Activated naive CD8-positive, alpha-beta T cell (primary cell): ENCODE results near the gene BIRC3.

ENCODE experiments used
- H3K27ac Mint-ChIP-seq: one replicate; pipeline ENCODE4 v1.8.0; 2021; ENCODE audit warnings: mixed read lengths
- H3K27me3 Mint-ChIP-seq: one replicate; pipeline ENCODE4 v1.8.0; 2021; ENCODE audit warnings: mixed read lengths
- H3K36me3 Mint-ChIP-seq: one replicate; pipeline ENCODE4 v1.8.0; 2021; ENCODE audit warnings: mixed read lengths
- H3K4me1 Mint-ChIP-seq: one replicate; pipeline ENCODE4 v1.8.0; 2021; ENCODE audit warnings: low read depth, mixed read lengths
- H3K4me3 Mint-ChIP-seq: one replicate; pipeline ENCODE4 v1.8.0; 2021; ENCODE audit warnings: mild to moderate bottlenecking, mixed read lengths
- H3K9me3 Mint-ChIP-seq: one replicate; pipeline ENCODE4 v1.8.0; 2021; ENCODE audit warnings: low read depth, mixed read lengths

Gene BIRC3

DNA sequence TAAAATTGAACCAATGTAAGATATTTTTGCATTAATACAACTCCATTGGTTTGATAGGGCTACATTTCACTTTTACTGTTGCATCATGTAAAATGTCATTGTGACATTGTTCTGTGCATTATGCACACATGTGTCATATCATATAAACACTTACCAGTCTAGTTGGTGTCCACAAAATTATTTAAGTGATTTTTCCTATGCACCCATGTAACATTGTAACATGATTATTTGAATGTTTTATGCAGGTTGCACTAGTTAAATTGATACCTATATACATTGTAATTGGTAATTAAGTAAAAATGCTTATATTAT is 9.6 kb upstream of the BIRC3 start:
- Mint-ChIP-seq H3K4me3 (no peak overlapping the region), H3K9me3 (peaks cover 17% of the 10 kb centered on the region), H3K4me1 (peaks cover 61% of the 10 kb centered on the region), H3K27me3 (no peaks in the 10 kb centered on the region), H3K27ac (no peak overlapping the region), H3K36me3 (peaks cover 15% of the 10 kb centered on the region)

DNA sequence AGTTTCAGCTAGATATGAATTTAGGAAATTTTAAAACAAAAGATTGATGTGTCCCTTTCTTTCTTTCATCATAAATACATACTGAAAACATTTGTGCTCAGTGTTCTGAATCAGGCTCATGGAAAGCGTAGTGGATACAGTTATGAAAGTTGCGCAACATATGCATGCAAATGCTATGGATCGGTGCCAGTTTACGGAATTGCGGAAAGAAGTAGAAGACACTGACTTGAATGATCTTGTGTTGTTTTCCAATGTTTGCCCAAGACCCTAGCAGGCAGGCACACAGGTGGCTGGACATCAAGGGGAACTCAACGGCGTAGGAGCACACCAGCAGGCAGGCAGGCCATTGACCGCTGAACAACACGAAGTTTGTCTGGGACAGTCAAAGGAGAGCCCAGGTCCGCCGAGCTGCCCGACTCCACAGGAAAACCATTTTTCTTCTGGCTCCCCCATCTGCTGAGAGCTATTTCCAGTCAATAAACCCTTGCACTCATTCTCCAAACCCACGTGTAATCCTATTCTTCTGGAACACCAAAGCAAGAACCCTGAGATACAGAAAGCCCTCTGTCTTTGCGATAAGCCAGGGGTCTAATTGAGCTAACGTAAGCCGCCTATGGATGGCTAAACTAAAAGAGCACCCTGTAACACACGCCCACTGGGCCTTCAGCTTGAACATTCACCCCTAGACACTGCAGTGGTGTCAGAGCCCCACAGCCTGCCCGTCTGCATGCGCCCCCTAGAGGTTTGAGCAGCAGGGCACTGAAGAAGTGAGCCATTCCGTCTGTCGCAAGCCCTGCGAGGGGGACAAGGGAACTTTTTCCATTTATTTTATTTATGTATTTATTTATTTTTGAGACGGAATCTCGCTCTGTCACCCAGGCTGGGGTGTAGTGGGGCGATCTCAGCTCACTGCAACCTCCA is 7.4 kb upstream of the BIRC3 start:
- H3K9me3 Mint-ChIP-seq = peaks cover under 1% of the 10 kb centered on the region
- no peak overlapping the region for H3K27ac Mint-ChIP-seq
- H3K36me3 Mint-ChIP-seq = peaks cover 2% of the 10 kb centered on the region
- peaks cover 63% of the 10 kb centered on the region for H3K4me1 Mint-ChIP-seq
- H3K27me3 Mint-ChIP-seq = no peaks in the 10 kb centered on the region
- H3K4me3 Mint-ChIP-seq = no peak overlapping the region

DNA sequence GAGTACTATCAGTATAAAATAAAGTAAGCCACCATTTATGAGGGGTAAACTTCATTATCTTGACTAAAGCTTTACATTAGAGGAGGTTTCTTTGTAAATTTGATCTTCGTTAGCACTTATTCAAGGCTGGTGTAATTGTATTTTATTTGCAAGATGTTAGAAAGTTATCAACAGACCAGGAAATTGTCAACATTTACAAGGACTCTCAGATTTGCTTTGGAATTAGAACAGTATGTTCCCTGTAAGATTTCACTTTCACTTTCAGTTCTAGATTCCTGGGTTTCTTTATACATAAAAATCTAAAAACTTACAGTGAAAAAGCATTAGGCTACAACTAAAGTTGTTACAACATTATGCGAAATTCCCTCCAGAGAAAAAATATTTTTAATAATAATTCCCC is 4.6 kb upstream of the BIRC3 start:
- peaks cover 2% of the 10 kb centered on the region for H3K36me3 Mint-ChIP-seq
- H3K4me3 Mint-ChIP-seq = peak overlapping the region; percentile 22
- H3K27ac Mint-ChIP-seq = peak overlapping the region; percentile 50
- no peaks in the 10 kb centered on the region for H3K9me3 Mint-ChIP-seq
- H3K27me3 Mint-ChIP-seq = no peaks in the 10 kb centered on the region
- H3K4me1 Mint-ChIP-seq = peaks cover 56% of the 10 kb centered on the region

DNA sequence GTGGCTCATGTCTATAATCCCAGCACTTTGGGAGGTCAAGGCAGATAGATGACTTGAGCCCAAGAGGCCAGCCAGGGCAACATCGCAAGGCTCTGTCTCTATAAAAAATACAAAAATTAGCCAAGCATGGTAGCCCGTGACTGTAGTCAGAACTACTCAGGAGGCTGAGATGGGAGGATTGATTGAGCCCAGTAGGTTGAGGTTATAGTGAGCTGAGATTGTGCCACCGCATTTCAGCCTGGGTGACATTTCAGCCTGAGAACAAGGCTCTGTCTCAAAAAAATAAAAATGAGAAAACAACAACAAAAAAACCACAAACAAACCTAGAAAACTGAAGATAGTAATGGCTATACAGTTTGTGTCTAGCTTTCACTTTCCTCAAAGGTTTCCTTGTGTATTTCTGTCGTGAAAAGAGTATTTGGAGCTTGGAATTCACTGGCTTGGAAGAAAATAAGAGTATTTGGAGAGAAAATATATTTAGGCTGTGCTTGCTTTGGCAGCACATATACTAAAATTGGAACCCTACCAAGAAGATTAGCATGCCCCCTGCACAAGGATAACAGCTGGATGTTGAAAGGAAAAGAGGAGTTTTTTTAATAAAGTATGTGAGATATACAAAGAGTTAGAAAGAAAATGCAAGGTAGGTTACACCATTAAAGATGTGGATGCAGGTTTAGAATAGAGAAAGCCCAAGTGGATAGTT is 3.9 kb upstream of the BIRC3 start:
- no peaks in the 10 kb centered on the region for H3K9me3 Mint-ChIP-seq
- peak overlapping the region; percentile 82 for H3K27ac Mint-ChIP-seq
- peaks cover 56% of the 10 kb centered on the region for H3K4me1 Mint-ChIP-seq
- H3K4me3 Mint-ChIP-seq = peak overlapping the region; percentile 41
- H3K27me3 Mint-ChIP-seq = no peaks in the 10 kb centered on the region
- peaks cover 2% of the 10 kb centered on the region for H3K36me3 Mint-ChIP-seq

DNA sequence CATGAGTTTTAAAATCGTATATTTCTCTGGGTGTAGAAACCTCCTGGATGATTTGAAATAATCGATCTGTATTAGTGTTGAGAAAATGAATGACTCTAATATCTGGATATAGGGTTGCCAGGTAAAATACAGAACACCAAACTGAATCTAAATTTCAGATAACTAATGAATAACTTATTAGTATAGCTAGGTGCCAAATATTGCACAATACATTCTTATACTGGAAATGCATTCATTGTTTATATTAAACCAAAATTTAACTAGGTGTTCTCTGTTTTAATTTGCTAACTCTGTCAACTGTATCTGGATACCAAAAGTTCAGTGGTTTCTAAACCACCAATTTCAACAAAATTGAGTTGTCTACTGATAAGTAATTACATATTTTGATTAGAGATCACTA is 2.5 kb upstream of the BIRC3 start:
- Mint-ChIP-seq H3K4me1 (peaks cover 64% of the 10 kb centered on the region), H3K4me3 (no peak overlapping the region), H3K9me3 (no peaks in the 10 kb centered on the region), H3K36me3 (peaks cover 8% of the 10 kb centered on the region), H3K27me3 (no peaks in the 10 kb centered on the region), H3K27ac (peak overlapping the region; percentile 98)

DNA sequence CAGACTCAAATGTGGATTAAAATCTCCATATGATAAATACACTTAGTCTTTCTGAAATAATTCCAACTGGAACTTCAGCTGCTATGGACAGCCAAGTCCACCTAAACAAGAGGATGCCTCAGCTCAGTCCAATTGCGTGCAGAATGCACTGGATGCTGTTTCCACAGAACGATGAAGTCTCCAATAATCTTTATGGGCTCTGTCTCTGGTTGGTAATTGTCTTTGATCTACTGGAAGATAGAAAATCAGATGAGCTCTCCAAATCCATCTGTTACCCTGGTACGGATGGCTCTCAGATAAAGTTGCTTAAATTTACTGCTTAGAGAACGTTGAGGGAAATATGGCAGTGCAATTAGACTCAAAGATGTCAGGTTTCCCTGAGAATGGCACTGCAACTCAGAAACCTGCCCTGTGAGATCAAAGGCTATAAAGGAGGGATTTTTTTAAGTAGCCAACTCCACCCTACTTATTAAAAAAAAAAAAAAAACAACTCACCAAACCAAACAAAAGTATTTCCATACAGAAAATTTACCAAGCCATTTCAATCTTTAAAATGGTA is 859 bp upstream of the BIRC3 start:
- Mint-ChIP-seq H3K4me3 (peak overlapping the region; percentile 98), H3K9me3 (no peaks in the 10 kb centered on the region), H3K27me3 (no peaks in the 10 kb centered on the region), H3K27ac (peak overlapping the region; percentile 98), H3K4me1 (peaks cover 72% of the 10 kb centered on the region), H3K36me3 (peaks cover 17% of the 10 kb centered on the region)

DNA sequence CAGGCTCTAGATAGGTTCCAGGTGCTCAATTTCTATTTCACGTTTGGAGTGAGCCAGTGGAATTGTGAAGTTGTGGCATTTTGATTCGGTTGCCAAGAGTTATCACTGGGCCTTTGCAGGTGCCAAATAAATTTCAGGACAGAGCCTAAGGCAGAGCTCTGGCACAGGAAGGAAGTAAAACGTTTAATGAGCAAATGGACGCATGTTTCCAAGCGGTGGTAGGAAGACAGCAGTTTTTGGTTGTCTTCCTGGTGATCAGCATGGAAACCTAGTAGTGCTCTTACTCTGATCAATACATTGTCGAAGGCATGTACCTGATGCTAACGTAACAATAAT is 452 bp downstream of the BIRC3 start:
- H3K27ac Mint-ChIP-seq = peak overlapping the region; percentile 98
- H3K27me3 Mint-ChIP-seq = no peaks in the 10 kb centered on the region
- H3K4me1 Mint-ChIP-seq = peaks cover 75% of the 10 kb centered on the region

DNA sequence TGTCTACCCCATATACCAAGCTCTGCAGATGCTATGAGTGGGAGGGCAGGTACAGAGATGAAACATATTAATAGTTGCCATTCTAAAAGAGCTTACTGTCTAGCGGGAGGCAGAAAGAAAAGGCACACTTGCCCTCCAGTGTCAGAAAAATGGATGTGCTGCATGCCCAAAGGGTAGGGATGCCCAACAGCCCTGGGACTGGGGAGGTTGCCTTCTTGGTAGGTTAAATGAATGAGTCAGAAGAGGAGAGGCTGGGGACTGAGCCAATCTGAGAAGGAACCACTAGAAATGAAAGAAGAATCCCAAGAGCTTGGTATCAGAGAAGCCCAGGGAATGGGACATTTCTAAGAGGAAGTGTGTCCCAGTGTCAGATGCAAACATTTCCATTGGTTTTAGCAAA is 1.2 kb downstream of the BIRC3 start:
- Mint-ChIP-seq H3K4me3 (peak overlapping the region; percentile 98), H3K27me3 (no peaks in the 10 kb centered on the region), H3K4me1 (peaks cover 72% of the 10 kb centered on the region), H3K27ac (peak overlapping the region; percentile 98), H3K36me3 (peaks cover 26% of the 10 kb centered on the region), H3K9me3 (no peaks in the 10 kb centered on the region)

More for the DNA sequence above, 452 bp downstream of the BIRC3 start:
- peak overlapping the region; percentile 98 for H3K4me3 Mint-ChIP-seq
- H3K9me3 Mint-ChIP-seq = no peaks in the 10 kb centered on the region
- peaks cover 23% of the 10 kb centered on the region for H3K36me3 Mint-ChIP-seq

DNA sequence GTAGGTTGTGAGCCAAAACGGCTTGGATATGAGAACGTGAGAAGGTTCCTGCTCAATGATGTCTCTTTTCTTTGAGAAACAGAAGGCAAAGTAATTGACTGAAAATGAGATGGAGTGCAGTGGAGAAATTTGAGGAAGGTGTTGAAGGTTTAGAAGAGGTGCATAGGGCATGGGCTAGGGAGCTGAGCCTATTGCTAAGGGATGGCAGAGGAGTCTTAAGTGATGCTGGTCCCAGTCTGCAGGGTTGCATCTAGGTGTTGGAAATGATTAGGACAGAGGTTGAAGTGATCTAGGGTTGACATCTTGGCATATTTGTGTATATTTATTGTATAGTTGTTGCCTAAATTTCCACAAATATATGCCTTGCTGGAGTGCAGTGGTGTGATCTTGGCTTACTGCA is 2.3 kb downstream of the BIRC3 start:
- H3K27ac Mint-ChIP-seq = peak overlapping the region; percentile 98
- H3K27me3 Mint-ChIP-seq = no peaks in the 10 kb centered on the region
- peaks cover 74% of the 10 kb centered on the region for H3K4me1 Mint-ChIP-seq
- peak overlapping the region; percentile 98 for H3K4me3 Mint-ChIP-seq
- H3K9me3 Mint-ChIP-seq = no peaks in the 10 kb centered on the region
- peaks cover 27% of the 10 kb centered on the region for H3K36me3 Mint-ChIP-seq

DNA sequence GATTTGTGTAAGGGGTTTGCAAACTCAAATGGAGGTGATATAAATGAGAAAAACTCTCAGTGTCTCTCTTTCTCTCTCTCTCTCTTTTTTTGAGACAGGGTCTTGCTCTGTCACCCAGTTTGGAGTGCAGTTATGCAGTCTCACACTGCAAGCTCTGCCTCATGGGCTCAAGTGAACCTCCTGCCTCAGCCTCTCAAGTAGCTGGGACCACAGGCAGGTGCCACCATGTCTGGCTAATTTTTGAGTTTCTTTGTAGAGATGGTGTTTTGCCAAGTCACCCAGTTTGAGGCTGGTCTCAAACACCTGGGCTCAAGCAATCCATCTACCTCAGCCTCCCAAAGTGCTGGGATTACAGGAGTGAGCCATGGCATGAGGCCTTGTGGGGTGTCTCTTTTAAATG is 2.9 kb downstream of the BIRC3 start:
- H3K27me3 Mint-ChIP-seq = no peaks in the 10 kb centered on the region
- peaks cover 27% of the 10 kb centered on the region for H3K36me3 Mint-ChIP-seq
- H3K4me1 Mint-ChIP-seq = peaks cover 72% of the 10 kb centered on the region
- no peaks in the 10 kb centered on the region for H3K9me3 Mint-ChIP-seq
- H3K27ac Mint-ChIP-seq = peak overlapping the region; percentile 98
- peak overlapping the region; percentile 98 for H3K4me3 Mint-ChIP-seq

DNA sequence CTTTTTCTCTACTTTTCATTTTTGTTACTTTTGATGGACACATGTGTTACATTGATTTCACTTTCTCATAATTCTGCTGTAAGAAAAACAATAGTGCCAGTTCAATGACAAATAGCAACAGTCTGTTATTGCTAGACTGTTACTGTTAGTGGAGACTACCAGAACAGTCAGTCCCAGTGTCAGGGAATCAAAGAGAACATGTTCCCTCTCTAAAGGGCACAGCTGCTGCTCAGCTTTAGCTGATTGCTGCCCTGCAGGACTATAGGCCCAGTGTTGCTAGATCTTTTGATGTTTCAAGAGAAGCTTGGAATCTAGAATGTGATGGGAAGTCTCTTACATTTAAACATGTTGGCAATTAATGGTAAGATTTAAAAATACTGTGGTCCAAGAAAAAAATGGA is 3.4 kb downstream of the BIRC3 start:
- Mint-ChIP-seq H3K36me3 (peaks cover 27% of the 10 kb centered on the region), H3K4me1 (peaks cover 67% of the 10 kb centered on the region), H3K9me3 (no peaks in the 10 kb centered on the region), H3K27me3 (no peaks in the 10 kb centered on the region), H3K27ac (peak overlapping the region; percentile 98), H3K4me3 (peak overlapping the region; percentile 98)

DNA sequence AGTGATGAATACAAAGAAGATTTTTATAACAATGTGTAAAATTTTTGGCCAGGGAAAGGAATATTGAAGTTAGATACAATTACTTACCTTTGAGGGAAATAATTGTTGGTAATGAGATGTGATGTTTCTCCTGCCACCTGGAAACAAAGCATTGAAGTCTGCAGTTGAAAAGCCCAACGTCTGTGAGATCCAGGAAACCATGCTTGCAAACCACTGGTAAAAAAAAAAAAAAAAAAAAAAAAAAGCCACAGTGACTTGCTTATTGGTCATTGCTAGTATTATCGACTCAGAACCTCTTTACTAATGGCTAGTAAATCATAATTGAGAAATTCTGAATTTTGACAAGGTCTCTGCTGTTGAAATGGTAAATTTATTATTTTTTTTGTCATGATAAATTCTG is 5.3 kb downstream of the BIRC3 start:
- Mint-ChIP-seq H3K36me3 (peaks cover 32% of the 10 kb centered on the region), H3K4me3 (peak overlapping the region; percentile 80), H3K4me1 (peaks cover 64% of the 10 kb centered on the region), H3K9me3 (no peaks in the 10 kb centered on the region), H3K27me3 (no peaks in the 10 kb centered on the region), H3K27ac (peak overlapping the region; percentile 90)

DNA sequence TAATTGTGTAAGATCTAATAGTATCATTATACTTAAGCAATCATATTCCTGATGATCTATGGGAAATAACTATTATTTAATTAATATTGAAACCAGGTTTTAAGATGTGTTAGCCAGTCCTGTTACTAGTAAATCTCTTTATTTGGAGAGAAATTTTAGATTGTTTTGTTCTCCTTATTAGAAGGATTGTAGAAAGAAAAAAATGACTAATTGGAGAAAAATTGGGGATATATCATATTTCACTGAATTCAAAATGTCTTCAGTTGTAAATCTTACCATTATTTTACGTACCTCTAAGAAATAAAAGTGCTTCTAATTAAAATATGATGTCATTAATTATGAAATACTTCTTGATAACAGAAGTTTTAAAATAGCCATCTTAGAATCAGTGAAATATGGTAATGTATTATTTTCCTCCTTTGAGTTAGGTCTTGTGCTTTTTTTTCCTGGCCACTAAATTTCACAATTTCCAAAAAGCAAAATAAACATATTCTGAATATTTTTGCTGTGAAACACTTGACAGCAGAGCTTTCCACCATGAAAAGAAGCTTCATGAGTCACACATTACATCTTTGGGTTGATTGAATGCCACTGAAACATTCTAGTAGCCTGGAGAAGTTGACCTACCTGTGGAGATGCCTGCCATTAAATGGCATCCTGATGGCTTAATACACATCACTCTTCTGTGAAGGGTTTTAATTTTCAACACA is 6.4 kb downstream of the BIRC3 start:
- H3K36me3 Mint-ChIP-seq = peaks cover 28% of the 10 kb centered on the region

DNA sequence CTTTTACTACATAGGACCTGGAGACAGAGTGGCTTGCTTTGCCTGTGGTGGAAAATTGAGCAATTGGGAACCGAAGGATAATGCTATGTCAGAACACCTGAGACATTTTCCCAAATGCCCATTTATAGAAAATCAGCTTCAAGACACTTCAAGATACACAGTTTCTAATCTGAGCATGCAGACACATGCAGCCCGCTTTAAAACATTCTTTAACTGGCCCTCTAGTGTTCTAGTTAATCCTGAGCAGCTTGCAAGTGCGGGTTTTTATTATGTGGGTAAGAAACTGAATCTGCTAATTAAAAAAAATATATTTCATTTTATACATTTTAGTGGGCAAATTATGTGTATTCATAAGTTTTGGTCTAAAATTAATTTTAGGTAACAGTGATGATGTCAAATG is 7.8 kb downstream of the BIRC3 start:
- no peaks in the 10 kb centered on the region for H3K27me3 Mint-ChIP-seq
- H3K4me3 Mint-ChIP-seq = no peak overlapping the region
- no peak overlapping the region for H3K27ac Mint-ChIP-seq
- H3K4me1 Mint-ChIP-seq = peaks cover 55% of the 10 kb centered on the region
- H3K36me3 Mint-ChIP-seq = peaks cover 26% of the 10 kb centered on the region
- H3K9me3 Mint-ChIP-seq = no peaks in the 10 kb centered on the region

More for the DNA sequence above, 6.4 kb downstream of the BIRC3 start:
- Mint-ChIP-seq H3K4me3 (no peak overlapping the region), H3K27me3 (no peaks in the 10 kb centered on the region), H3K27ac (no peak overlapping the region), H3K4me1 (peaks cover 60% of the 10 kb centered on the region), H3K9me3 (no peaks in the 10 kb centered on the region)

DNA sequence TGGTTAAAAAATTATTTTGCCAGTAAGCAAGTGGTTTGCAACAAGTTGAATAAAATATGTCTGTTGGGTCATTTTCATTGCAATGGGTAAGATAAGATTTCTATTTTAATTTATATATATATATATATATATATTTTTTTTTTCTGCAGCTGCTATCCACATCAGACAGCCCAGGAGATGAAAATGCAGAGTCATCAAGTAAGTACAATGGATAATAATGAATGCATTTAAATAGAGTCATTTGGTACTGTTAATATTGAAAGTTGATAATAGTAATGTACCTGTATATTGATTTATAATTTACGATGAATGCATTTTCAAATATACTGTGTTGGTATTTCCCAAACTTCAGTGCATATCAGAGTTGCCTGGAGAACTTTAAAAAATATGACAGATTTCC is 11.5 kb downstream of the BIRC3 start:
- H3K27ac Mint-ChIP-seq = no peak overlapping the region

More for the DNA sequence above, 11.5 kb downstream of the BIRC3 start:
- Mint-ChIP-seq H3K27me3 (no peaks in the 10 kb centered on the region), H3K4me3 (no peak overlapping the region), H3K36me3 (peaks cover 14% of the 10 kb centered on the region), H3K9me3 (no peaks in the 10 kb centered on the region), H3K4me1 (peaks cover 36% of the 10 kb centered on the region)
